ENCODE measurements around the gene ANKLE1. TPM values are rescaled to one million over a fixed set of nuclear protein-coding genes. Genes with fewer than 3 reads are reported as not detected.
A peak's percentile ranks its signal among the peaks of the same experiment; 100 is the strongest.

Gene ANKLE1
- total RNA-seq, 2 experiments from 2014 or later: 8.6 to 8.8 TPM

DNA sequence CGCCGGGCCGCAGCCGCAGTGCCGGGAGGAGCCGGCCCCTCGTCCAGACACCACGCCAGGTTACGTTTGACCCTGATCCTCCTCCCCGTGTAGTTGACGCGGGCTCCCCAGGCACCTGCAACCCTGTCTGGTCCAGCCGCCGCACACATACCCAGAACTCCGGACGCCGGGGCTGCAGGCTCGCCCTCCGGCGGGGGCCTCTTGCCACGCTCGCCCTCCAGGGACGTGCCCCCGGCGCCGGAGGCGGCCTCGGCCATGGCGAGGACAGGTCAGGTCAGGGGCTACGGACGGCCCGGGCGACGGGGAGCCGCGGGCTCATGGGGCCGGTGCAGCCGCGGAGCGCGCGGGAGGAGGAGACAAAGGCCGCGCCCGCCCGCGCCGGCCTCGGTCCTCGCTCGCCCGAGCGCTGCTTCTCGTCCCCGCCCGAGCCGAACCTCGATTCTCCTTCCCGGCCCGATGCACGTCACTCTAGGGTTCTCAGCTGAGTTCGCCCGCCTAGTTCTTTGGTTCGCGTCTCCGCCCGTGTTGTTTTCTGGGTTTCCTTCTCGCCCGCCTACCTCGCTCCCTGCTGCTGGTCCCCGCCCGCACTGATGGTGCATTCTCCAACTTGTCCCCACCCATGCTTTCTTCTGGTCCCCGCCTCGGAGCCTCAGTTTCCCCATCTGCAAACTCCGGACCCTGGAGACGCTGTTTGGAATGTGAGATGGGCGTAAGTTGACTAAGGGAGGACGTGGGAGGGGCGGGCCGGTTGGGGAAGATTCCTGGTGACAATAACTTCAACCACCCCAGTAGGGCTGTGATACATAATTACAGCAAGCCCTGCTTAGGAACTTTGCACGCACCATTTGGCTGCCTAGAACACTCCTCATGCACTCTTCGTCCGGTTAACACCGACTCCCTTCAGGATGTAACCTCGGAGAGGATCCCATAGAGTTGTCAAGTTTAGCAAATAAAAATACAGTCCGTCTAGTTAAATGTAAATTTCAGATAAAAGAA, 53.0 kb downstream of the ANKLE1 start, which contains the start of gene ANO8:
Gene ANO8 (minus strand): TSS at position 442 of the 996 bp plus-strand sequence. CDS start 185 bp downstream, at position 257.
- CTCF ChIA-PET: interaction anchor here (0.9 to 3.4 kb wide), 3 partner anchors 51 to 179 kb away, joined by 3 to 16 read pairs (median 4); no protein-coding TSS in a partner anchor
- peak; percentile 95 for DNase-seq
- Mint-ChIP-seq H3K27ac (peak within 1 kb of the TSS; percentile 63), H3K9me3 (no peaks in the 10 kb centered on the region), H3K4me1 (ENCODE audit: low read depth) (peaks cover 28% of the 10 kb centered on the region), H3K4me3 (peak within 1 kb of the TSS; percentile 79), H3K27me3 (ENCODE audit: low read depth) (no peaks in the 10 kb centered on the region), H3K36me3 (ENCODE audit: low read depth) (peaks cover 6% of the 10 kb centered on the region)
- intact Hi-C loops (cut with micrococcal nuclease): loop anchor here (10.0 kb wide), 1 partner anchor 420 kb away; the partner anchor contains the start of gene FCHO1

DNA sequence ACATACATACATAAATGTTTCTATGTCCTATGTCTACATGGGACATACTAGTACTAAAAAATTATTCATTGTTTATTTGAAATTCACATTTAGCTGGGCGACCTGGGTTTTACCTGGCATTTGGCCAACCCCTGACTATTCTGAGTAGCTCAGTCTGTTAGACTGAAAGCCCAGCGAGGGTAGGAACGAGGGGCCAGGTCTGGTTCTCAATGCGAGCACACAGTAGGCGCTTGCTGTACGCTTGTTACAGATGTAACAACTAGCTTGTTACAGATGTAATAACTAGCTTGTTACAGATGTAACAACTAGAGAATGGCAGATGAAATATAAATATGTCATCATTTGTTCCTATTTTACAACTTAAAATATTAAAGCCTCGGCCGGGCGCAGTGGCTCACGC, 53.9 kb downstream of the ANKLE1 start:
- H3K4me1 Mint-ChIP-seq (ENCODE audit: low read depth): peaks cover 28% of the 10 kb centered on the region
- H3K27ac Mint-ChIP-seq: no peak overlapping the region

More for the DNA sequence above, 53.9 kb downstream of the ANKLE1 start:
- peak overlapping the region; percentile 46 for H3K4me3 Mint-ChIP-seq
- H3K27me3 Mint-ChIP-seq (ENCODE audit: low read depth): no peaks in the 10 kb centered on the region
- peaks cover 6% of the 10 kb centered on the region for H3K36me3 Mint-ChIP-seq (ENCODE audit: low read depth)
- H3K9me3 Mint-ChIP-seq: no peaks in the 10 kb centered on the region
- CTCF ChIA-PET: interaction anchor here (0.5 to 3.4 kb wide), 5 partner anchors 50 to 105 kb away, joined by 3 to 16 read pairs (median 3); no protein-coding TSS in a partner anchor
- no peak for DNase-seq
- intact Hi-C loops (cut with micrococcal nuclease): loop anchor here (10.0 kb wide), 1 partner anchor 419 kb away; the partner anchor contains the start of gene FCHO1

Other genes with a start within 250 kb of the ANKLE1 start
- 10 to 100 TPM; 47.3 to 48.8 TPM for gene HAUS8, start 206.4 kb upstream of the ANKLE1 start, total RNA-seq
- 10 to 100 TPM; 73.1 to 78.6 TPM for gene MYO9B, start 206.1 kb upstream of the ANKLE1 start, total RNA-seq
- gene USE1, start 66.5 kb upstream of the ANKLE1 start, total RNA-seq: 10 to 100 TPM; 24.7 to 25.3 TPM
- gene OCEL1, start 55.7 kb upstream of the ANKLE1 start, total RNA-seq: 1 to 10 TPM; 8.7 to 9.3 TPM
- 1 to 10 TPM; 5.3 to 6.0 TPM for gene NR2F6, start 36.0 kb upstream of the ANKLE1 start, total RNA-seq
- gene USHBP1, start 17.2 kb upstream of the ANKLE1 start, total RNA-seq: under 1 TPM in 1 of 2 experiments, not detected in 1; 0.20 TPM
- 100 to 1,000 TPM; 108 to 109 TPM for gene BABAM1, start 14.5 kb upstream of the ANKLE1 start, total RNA-seq
- 1 to 10 TPM; 4.1 to 4.4 TPM for gene ABHD8, start 21.5 kb downstream of the ANKLE1 start, total RNA-seq
- 10 to 100 TPM; 84.2 to 92.2 TPM for gene MRPL34, start 24.0 kb downstream of the ANKLE1 start, total RNA-seq
- 10 to 100 TPM; 26.2 to 28.6 TPM for gene DDA1, start 27.7 kb downstream of the ANKLE1 start, total RNA-seq
- gene ANO8, start 53.0 kb downstream of the ANKLE1 start, total RNA-seq: 1 to 10 TPM; 3.4 to 3.8 TPM
- gene GTPBP3, start 55.7 kb downstream of the ANKLE1 start, total RNA-seq: 10 to 100 TPM; 36.8 to 45.7 TPM
- gene PLVAP, start 95.4 kb downstream of the ANKLE1 start, total RNA-seq: not detected
- under 1 TPM; 0.83 to 0.89 TPM for gene CCDC194, start 112.3 kb downstream of the ANKLE1 start, total RNA-seq
- 100 to 1,000 TPM; 117 to 121 TPM for gene BST2, start 123.7 kb downstream of the ANKLE1 start, total RNA-seq
- 10 to 100 TPM; 29.3 to 32.1 TPM for gene MVB12A, start 138.1 kb downstream of the ANKLE1 start, total RNA-seq
- gene TMEM221, start 166.8 kb downstream of the ANKLE1 start, total RNA-seq: not detected
- gene NXNL1, start 179.0 kb downstream of the ANKLE1 start, total RNA-seq: not detected
- gene SLC27A1, start 188.6 kb downstream of the ANKLE1 start, total RNA-seq: 1 to 10 TPM; 1.2 to 1.7 TPM
- 10 to 100 TPM; 54.5 to 58.0 TPM for gene PGLS, start 229.7 kb downstream of the ANKLE1 start, total RNA-seq

All from activated naive CD4-positive, alpha-beta T cell treated with anti-CD3 and anti-CD28 coated beads for 36 hours (primary cell).